HCT116 (cell line): ENCODE data around the gene GTF3C1. TPM values are rescaled to one million over a fixed set of nuclear protein-coding genes. Genes with fewer than 3 reads are reported as not detected.

Experiments
- ATAC-seq: fragments of 200-7000 bp; cut with Tn5 transposase; 2 replicates; pipeline ENCODE4 v1.9.1; 2020; ENCODE audit warnings: mild to moderate bottlenecking, moderate library complexity
- BruUV-seq: library from RNA; stranded (reverse); fragments of 400-500 nt; replicated peaks from 2 replicates; lab custom pipeline; 2021; lab: Mats Ljungman, UMichigan
- CTCF ChIA-PET: fragments of 300-600 bp; sonication (Branson Sonifier 250); formaldehyde crosslinking; loops from one replicate; lab custom pipeline; 2021; ENCODE audit warnings: antibody characterized with exemption; lab: Charles Lee
- POLR2A ChIA-PET: fragments of 300-600, 350-600 bp; sonication (Branson Sonifier 250); formaldehyde crosslinking; loops from one replicate; lab custom pipeline; 2021; ENCODE audit warnings: antibody characterized with exemption; lab: Charles Lee
- RAD21 ChIA-PET, 2 experiments: fragments of 300-600 bp; sonication (Branson Sonifier 250); formaldehyde crosslinking; loops; one replicate each; lab custom pipeline; 2023; ENCODE audit warnings: low total read pairs in 2 of 2; ENCODE audit not compliant: uncharacterized antibody in 2 of 2, unreplicated experiment in 2 of 2, low non-redundant PET in 1 of 2; lab: Charles Lee
- DNase-seq: peaks from one replicate; pipeline ENCODE4 v3.0.0-alpha.2; 2010; ENCODE audit warnings: low read depth, low spot score
- H2AFZ ChIP-seq: fragments of 200-600 bp; shearing (Covaris generic), sonication (generic); 2 replicates; pipeline ENCODE4 v1.6.1; 2017; ENCODE audit warnings: low read depth, mixed run types, mixed read lengths, antibody characterized with exemption, low read length; ENCODE audit not compliant: poor library complexity, severe bottlenecking
- H3K27ac ChIP-seq: 2 replicates; pipeline ENCODE4 v1.5.1; 2012; ENCODE audit warnings: low read depth, low read length
- H3K27me3 ChIP-seq: fragments of 200-600 bp; sonication (generic); 2 replicates; pipeline ENCODE4 v1.6.1; 2016; ENCODE audit warnings: mixed run types, low read length, mixed read lengths; ENCODE audit not compliant: insufficient read depth
- H3K36me3 ChIP-seq, 2 experiments: fragments of 200-500 bp in 1 of 2; fragments of 200-600 bp in 1 of 2; sonication (Bioruptor generic) in 1 of 2; sonication (generic) in 1 of 2; 2 replicates each; pipeline versions ENCODE4 v1.5.1 to v1.6.1; 2014 to 2016; ENCODE audit warnings: low read length in 2 of 2, inconsistent platforms in 1 of 2, mixed read lengths in 1 of 2, mixed run types in 1 of 2; ENCODE audit not compliant: insufficient read depth in 2 of 2, control insufficient read depth in 1 of 2
- H3K4me1 ChIP-seq, 2 experiments: fragments of 200-600 bp in 1 of 2; sonication (generic) in 1 of 2; 2 replicates each; pipeline versions ENCODE4 v1.5.1 to v1.6.1; 2012 to 2017; ENCODE audit warnings: low read length in 2 of 2, inconsistent platforms in 1 of 2, mild to moderate bottlenecking in 1 of 2, mixed read lengths in 1 of 2, mixed run types in 1 of 2, moderate library complexity in 1 of 2; ENCODE audit not compliant: insufficient read depth in 2 of 2, control insufficient read depth in 1 of 2
- H3K4me2 ChIP-seq: fragments of 200-600 bp; sonication (generic); 2 replicates; pipeline ENCODE4 v1.6.1; 2017; ENCODE audit warnings: mixed run types, low read length, mixed read lengths
- H3K4me3 ChIP-seq, 2 experiments: fragments of 200-600 bp in 1 of 2; sonication (generic) in 1 of 2; replicated peaks in 1 of 2; 2 replicates each; pipeline ENCODE4 v1.5.1; 2011 to 2016; ENCODE audit warnings: low read length in 2 of 2, control low read depth in 1 of 2, low read depth in 1 of 2, mild to moderate bottlenecking in 1 of 2, mixed read lengths in 1 of 2, mixed run types in 1 of 2
- H3K79me2 ChIP-seq: fragments of 200-600 bp; sonication (generic); 2 replicates; pipeline ENCODE4 v1.6.1; 2017; ENCODE audit warnings: mild to moderate bottlenecking, mixed run types, low read length, moderate library complexity, mixed read lengths; ENCODE audit not compliant: insufficient read depth
- H3K9ac ChIP-seq: fragments of 200-600 bp; sonication (generic); 2 replicates; pipeline ENCODE4 v1.6.1; 2016; ENCODE audit warnings: low read length, mixed read lengths
- H3K9me2 ChIP-seq: fragments of 200-600 bp; sonication (generic), shearing (Covaris generic); 2 replicates; pipeline ENCODE4 v1.6.1; 2017; ENCODE audit warnings: mixed run types, mild to moderate bottlenecking, moderate library complexity; ENCODE audit not compliant: insufficient read depth
- H3K9me3 ChIP-seq, 2 experiments: fragments of 200-500 bp in 1 of 2; fragments of 200-600 bp in 1 of 2; sonication (Bioruptor generic) in 1 of 2; sonication (generic) in 1 of 2; 2 replicates each; pipeline ENCODE4 v1.6.1; 2014 to 2017; ENCODE audit warnings: low read length in 2 of 2, mixed read lengths in 2 of 2, inconsistent platforms in 1 of 2, low read depth in 1 of 2, mild to moderate bottlenecking in 1 of 2, mixed run types in 1 of 2, moderate library complexity in 1 of 2; ENCODE audit not compliant: control insufficient read depth in 1 of 2, insufficient read depth in 1 of 2
- H4K20me1 ChIP-seq: fragments of 200-600 bp; sonication (generic), shearing (Covaris generic); 2 replicates; pipeline ENCODE4 v1.6.1; 2017; ENCODE audit warnings: mixed run types, mild to moderate bottlenecking, moderate library complexity; ENCODE audit not compliant: insufficient read depth
- CBX3 ChIP-seq: IDR thresholded peaks from 2 replicates; pipeline ENCODE4 v1.6.1; 2012; ENCODE audit warnings: low read depth
- EGR1 ChIP-seq: IDR thresholded peaks from 2 replicates; pipeline ENCODE4 v1.6.1; 2012; ENCODE audit warnings: low read depth
- ELF1 ChIP-seq: IDR thresholded peaks from 2 replicates; pipeline ENCODE4 v1.6.1; 2012; ENCODE audit warnings: low read depth, borderline replicate concordance
- FOSL1 ChIP-seq: IDR thresholded peaks from 2 replicates; pipeline ENCODE4 v1.6.1; 2012; ENCODE audit warnings: low read depth
- JUND ChIP-seq: IDR thresholded peaks from 2 replicates; pipeline ENCODE4 v1.6.1; 2012
- POLR2AphosphoS5 ChIP-seq: IDR thresholded peaks from 2 replicates; pipeline ENCODE4 v1.6.1; 2011; ENCODE audit warnings: mild to moderate bottlenecking, low read depth, low read length, moderate library complexity
- REST ChIP-seq: IDR thresholded peaks from 2 replicates; pipeline ENCODE4 v1.6.1; 2012; ENCODE audit warnings: low read depth
- SIN3A ChIP-seq: IDR thresholded peaks from 2 replicates; pipeline ENCODE4 v1.6.1; 2012; ENCODE audit warnings: low read depth
- SP1 ChIP-seq: IDR thresholded peaks from 2 replicates; pipeline ENCODE4 v1.6.1; 2012; ENCODE audit warnings: low read depth
- SRF ChIP-seq: IDR thresholded peaks from 2 replicates; pipeline ENCODE4 v1.6.1; 2012; ENCODE audit warnings: low read depth
- TCF7L2 ChIP-seq: IDR thresholded peaks from 2 replicates; pipeline ENCODE4 v1.7.0; 2011; ENCODE audit warnings: borderline replicate concordance, inconsistent platforms; ENCODE audit not compliant: insufficient read depth, insufficient read length; ENCODE audit errors: extremely low read depth
- YY1 ChIP-seq: IDR thresholded peaks from 2 replicates; pipeline ENCODE4 v1.6.1; 2011; ENCODE audit warnings: low read length, low read depth, moderate library complexity, mild to moderate bottlenecking; ENCODE audit not compliant: insufficient replicate concordance; ENCODE audit errors: extremely low read depth
- ZBTB33 ChIP-seq: IDR thresholded peaks from 2 replicates; pipeline ENCODE4 v1.6.1; 2011; ENCODE audit warnings: mild to moderate bottlenecking, low read length, moderate library complexity; ENCODE audit not compliant: insufficient replicate concordance; ENCODE audit errors: extremely low read depth
- ZFX ChIP-seq: fragments of 450-650 bp; IDR thresholded peaks from 2 replicates; pipeline ENCODE4 v1.6.1; 2017
- ZNF274 ChIP-seq: fragments of 200-500 bp; sonication (Bioruptor generic); IDR thresholded peaks from 2 replicates; pipeline ENCODE4 v1.6.1; 2014; ENCODE audit warnings: mild to moderate bottlenecking, low read depth, low read length, inconsistent platforms
- intact Hi-C: fragments of 100-400 bp; cut with micrococcal nuclease; formaldehyde crosslinking; loops from 2 replicates; pipeline ENCODE4 v1.10.0; 2022
- total RNA-seq: library from RNA; stranded (reverse); gene quantifications from one replicate; pipeline ENCODE4 v1.2.1, GENCODE V29; 2021; ENCODE audit not compliant: unreplicated experiment

Gene GTF3C1
- total RNA-seq, 1 experiment from 2014 or later: 97.5 TPM

GRCh38 chr16:27472091-27473020, 77.4 kb downstream of the GTF3C1 start:
- Histone ChIP-seq H3K4me2 (no peak overlapping the region), H3K27ac (no peak overlapping the region), H3K9me2 (no peaks in the 10 kb centered on the region), H3K4me1 (peaks cover 0 to 6% of the 10 kb centered on the region in 2 experiments; a peak in 1 of 4 replicates), H2AFZ (no peak overlapping the region), H3K36me3 (peaks cover 41 to 52% of the 10 kb centered on the region in 2 experiments; a peak in 3 of 4 replicates), H3K9me3 (no peaks in the 10 kb centered on the region), H3K4me3 (no peak overlapping the region), H4K20me1 (no peaks in the 10 kb centered on the region), H3K9ac (no peak overlapping the region), H3K79me2 (no peaks in the 10 kb centered on the region), H3K27me3 (no peaks in the 10 kb centered on the region)
- ChIA-PET POLR2A (no interaction called here), RAD21 (no interaction called here), CTCF (no interaction called here)
- intact Hi-C loops: no loop called here
- no peak for DNase-seq
- BruUV-seq: no TSS peak
- ATAC-seq: no peak
- TF ChIP-seq ZFX (no peak), ZBTB33 (no peak), SP1 (no peak), REST (no peak), CBX3 (no peak), FOSL1 (no peak), ELF1 (no peak), SRF (no peak), POLR2AphosphoS5 (no peak), YY1 (no peak), JUND (no peak), SIN3A (no peak), TCF7L2 (no peak), EGR1 (no peak), ZNF274 (no peak)
